ENCODE results near the gene TRERF1. TPM values are rescaled to one million over a fixed set of nuclear protein-coding genes. Genes with fewer than 3 reads are reported as not detected.

TRERF1 gene
- total and polyA plus RNA-seq, 2 of the 4 experiments (the other 2 are of a cell fraction): 6.3 to 9.9 TPM

GRCh38 chr6:42306439-42307140 lies 145.1 kb downstream of the TRERF1 start:
- Histone ChIP-seq H3K9me1 (ENCODE audit: insufficient read depth, low read length) (peaks cover 22% of the 10 kb centered on the region), H3K4me3 (ENCODE audit: insufficient read depth, low read depth, low read length) (no peak overlapping the region), H3K27ac (ENCODE audit: insufficient read depth, low read length) (no peak overlapping the region), H2AK9ac (replicated peaks; ENCODE audit: low read depth, low read length, poor library complexity) (no peak overlapping the region), H4K20me1 (ENCODE audit: insufficient read depth, low read length) (no peaks in the 10 kb centered on the region; the same call in 1 of the 2 replicates), H2BK20ac (ENCODE audit: low read depth, low read length) (peak overlapping the region; percentile 16; the same call in 1 of the 2 replicates), H2AFZ (replicated peaks; ENCODE audit: low read length, poor library complexity) (no peak overlapping the region), H3K18ac (ENCODE audit: low read depth, low read length) (no peak overlapping the region), H3K4me1 (ENCODE audit: control insufficient read depth, insufficient read depth, low read length) (peaks cover 20% of the 10 kb centered on the region), H3K36me3 (ENCODE audit: control insufficient read depth, insufficient read depth, low read length) (no peaks in the 10 kb centered on the region), H2AK5ac (ENCODE audit: low read depth, low read length) (no peak overlapping the region), H4K5ac (ENCODE audit: low read depth, low read length) (no peak overlapping the region), H2BK15ac (ENCODE audit: low read depth, low read length) (no peak overlapping the region), H2BK120ac (ENCODE audit: low read depth, low read length) (no peak overlapping the region), H3K4me2 (ENCODE audit: low read depth, low read length) (no peak overlapping the region), H3K23ac (ENCODE audit: low read depth, low read length) (peak overlapping the region; percentile 7; the same call in 1 of the 2 replicates), H3K9me3 (ENCODE audit: control insufficient read depth, insufficient read depth, low read length) (no peaks in the 10 kb centered on the region), H4K8ac (ENCODE audit: low read depth in 2 of 2, low read length in 2 of 2) (no peak overlapping the region), H4K91ac (ENCODE audit: insufficient read depth, low read depth, low read length) (no peak overlapping the region; the same call in 1 of the 2 replicates), H3K56ac (ENCODE audit: extremely low read depth, insufficient read depth, low read length) (no peak overlapping the region), H3K4ac (ENCODE audit: low read depth, low read length) (no peak overlapping the region), H3K9ac (ENCODE audit: low read depth, low read length) (no peak overlapping the region), H3K79me1 (ENCODE audit: low read depth in 1 of 2, low read length in 2 of 2) (peaks cover 58 to 89% of the 10 kb centered on the region in 2 experiments), H3K14ac (replicated peaks; ENCODE audit: low read depth, low read length) (no peak overlapping the region), H2BK5ac (ENCODE audit: low read depth, low read length, poor library complexity, severe bottlenecking) (no peak overlapping the region), H3K27me3 (ENCODE audit: control insufficient read depth, insufficient read depth, low read length) (no peaks in the 10 kb centered on the region)
- TF ChIP-seq NFE2L2 (IDR thresholded peaks at IDR 0.05; ENCODE audit: low read depth, low read length) (no peak), ELK1 (IDR thresholded peaks at IDR 0.05; ENCODE audit: borderline replicate concordance, low read depth, low read length) (no peak), POLR2A (IDR thresholded peaks at IDR 0.05; ENCODE audit: low read depth, low read length) (no peak), MAFK (IDR thresholded peaks at IDR 0.05; ENCODE audit: low read depth, low read length) (no peak), MXI1 (IDR thresholded peaks at IDR 0.05; ENCODE audit: borderline replicate concordance, low read depth, low read length) (no peak), MAZ (IDR thresholded peaks at IDR 0.05; ENCODE audit: borderline replicate concordance, low read depth, low read length) (no peak), RFX5 (IDR thresholded peaks at IDR 0.05; ENCODE audit: low read depth, low read length) (no peak), BHLHE40 (IDR thresholded peaks at IDR 0.05; ENCODE audit: low read depth, low read length) (no peak), CEBPB (IDR thresholded peaks at IDR 0.05; ENCODE audit: low read depth, low read length) (no peak), USF2 (IDR thresholded peaks at IDR 0.05; ENCODE audit: low read depth, low read length) (no peak), CTCF (conservative IDR thresholded peaks at IDR 0.05; ENCODE audit: low read depth, low read length) (no peak)
- ATAC-seq (ENCODE audit: low read depth) (no peak), DNase-seq (no peak)
- CTCF ChIA-PET: interaction anchor here (0.6 kb wide), 1 partner anchor 35 kb away, joined by 3 read pairs; no protein-coding TSS in a partner anchor
- dilution Hi-C loops (cut with HindIII; ENCODE audit: low sequenced_read_pairs, unreplicated experiment): no loop called here
- intact Hi-C loops (cut with micrococcal nuclease): no loop called here
- in situ Hi-C loops (cut with MboI; ENCODE audit: low sequenced_read_pairs): no loop called here
- 100% methylated on average over 1 of the region's 7 CpGs; no CpG with 5 or more reads in 1 of the 2 experiments for WGBS, 2 experiments (ENCODE audit: extremely low coverage in 2 of 2, insufficient read length in 1 of 2)
- BruUV-seq (replicated peaks): no TSS peak
- POLR2A ChIA-PET (ENCODE audit: unreplicated experiment): no interaction called here

Measured in IMR-90 (cell line).